NCI-H226 (cell line): ENCODE measurements around the gene ZC2HC1C.
A peak's percentile ranks its signal among the peaks of the same experiment; 100 is the strongest.
"Not testable (repeated sequence)": the region's sequence is repeated elsewhere in the genome, so short reads cannot be mapped to it uniquely, and the experiment has no call there.

Experiments
- DNase-seq: peaks from one replicate; pipeline ENCODE4 v3.0.0-alpha.2; 2015

Gene ZC2HC1C

GRCh38 chr14:75095690-75096089, 26.2 kb downstream of the ZC2HC1C start:
- no peak for DNase-seq

GRCh38 chr14:75096959-75097358, 27.5 kb downstream of the ZC2HC1C start:
- DNase-seq: no peak

GRCh38 chr14:75098212-75098611, 28.8 kb downstream of the ZC2HC1C start:
- no peak for DNase-seq

- DNase-seq: no peak
These were observed 29.2 kb downstream of the ZC2HC1C start for GRCh38 chr14:75098682-75099081.

- no peak for DNase-seq
These were observed 32.0 kb downstream of the ZC2HC1C start for GRCh38 chr14:75101491-75101890.

- DNase-seq: no peak
These were observed 37.7 kb downstream of the ZC2HC1C start for GRCh38 chr14:75107186-75107585.

GRCh38 chr14:75109877-75110276, 40.4 kb downstream of the ZC2HC1C start:
- DNase-seq: no peak

GRCh38 chr14:75113932-75114539, 44.6 kb downstream of the ZC2HC1C start:
- no peak for DNase-seq

- no peak for DNase-seq
These were observed 49.6 kb downstream of the ZC2HC1C start for GRCh38 chr14:75119056-75119455.

- no peak for DNase-seq
These were observed 51.3 kb downstream of the ZC2HC1C start for GRCh38 chr14:75120541-75121291.

GRCh38 chr14:75121552-75121951, 52.1 kb downstream of the ZC2HC1C start:
- DNase-seq: no peak

- DNase-seq: peak; percentile 78
These were observed 54.5 kb downstream of the ZC2HC1C start for GRCh38 chr14:75123991-75124390.

GRCh38 chr14:75125617-75126016, 56.2 kb downstream of the ZC2HC1C start:
- DNase-seq: peak; percentile 19

GRCh38 chr14:75126121-75126544, 56.7 kb downstream of the ZC2HC1C start:
- no peak for DNase-seq

GRCh38 chr14:75126679-75127473, 57.4 kb downstream of the ZC2HC1C start, which contains the start of gene NEK9:
TSS of gene NEK9 (minus strand) at chr14:75127048. CDS start at chr14:75126921, 127 bp downstream.
- DNase-seq: peak; percentile 85

- DNase-seq: not testable (repeated sequence)
These were observed 58.0 kb downstream of the ZC2HC1C start for GRCh38 chr14:75127474-75127820.

- no peak for DNase-seq
These were observed 58.6 kb downstream of the ZC2HC1C start for GRCh38 chr14:75127903-75128595.

- DNase-seq: no peak
These were observed 59.2 kb downstream of the ZC2HC1C start for GRCh38 chr14:75128596-75128990.
